Activated CD4-positive, alpha-beta T cell treated with anti-CD3 and anti-CD28 coated beads, Interleukin-2, amount 10 ng/mL, durations not matched to agents 24 days and 14 days (primary cell): Measurements from ENCODE around the gene DUOXA2. TPM values are rescaled to one million over a fixed set of nuclear protein-coding genes. Genes with fewer than 3 reads are reported as not detected.
"Not testable (repeated sequence)": the region's sequence is repeated elsewhere in the genome, so short reads cannot be mapped to it uniquely, and the experiment has no call there.

Source experiments
- DNase-seq: peaks from one replicate; pipeline ENCODE4 v3.0.0; 2022
- H3K27ac Mint-ChIP-seq: one replicate; pipeline ENCODE4 v1.8.0; 2022; ENCODE audit warnings: mild to moderate bottlenecking, mixed read lengths
- H3K27me3 Mint-ChIP-seq: one replicate; pipeline ENCODE4 v1.8.0; 2022; ENCODE audit warnings: mixed read lengths
- H3K36me3 Mint-ChIP-seq: one replicate; pipeline ENCODE4 v1.8.0; 2022; ENCODE audit warnings: low read depth, mild to moderate bottlenecking, mixed read lengths
- H3K4me1 Mint-ChIP-seq: one replicate; pipeline ENCODE4 v1.8.0; 2021; ENCODE audit warnings: mixed read lengths
- H3K4me3 Mint-ChIP-seq: one replicate; pipeline ENCODE4 v1.8.0; 2022; ENCODE audit warnings: mild to moderate bottlenecking, moderate library complexity, mixed read lengths
- H3K9me3 Mint-ChIP-seq: one replicate; pipeline ENCODE4 v1.8.0; 2021; ENCODE audit warnings: mixed read lengths
- intact Hi-C: fragments of 100-400 bp; cut with micrococcal nuclease; formaldehyde crosslinking; loops from one replicate; pipeline ENCODE4 v1.15.1; 2023
- total RNA-seq: library from RNA; stranded (reverse); gene quantifications from 2 replicates; pipeline ENCODE4 v1.2.3, GENCODE V29; 2022

DUOXA2 gene
- total RNA-seq, 1 donor from 2014 or later: not detected

DNA sequence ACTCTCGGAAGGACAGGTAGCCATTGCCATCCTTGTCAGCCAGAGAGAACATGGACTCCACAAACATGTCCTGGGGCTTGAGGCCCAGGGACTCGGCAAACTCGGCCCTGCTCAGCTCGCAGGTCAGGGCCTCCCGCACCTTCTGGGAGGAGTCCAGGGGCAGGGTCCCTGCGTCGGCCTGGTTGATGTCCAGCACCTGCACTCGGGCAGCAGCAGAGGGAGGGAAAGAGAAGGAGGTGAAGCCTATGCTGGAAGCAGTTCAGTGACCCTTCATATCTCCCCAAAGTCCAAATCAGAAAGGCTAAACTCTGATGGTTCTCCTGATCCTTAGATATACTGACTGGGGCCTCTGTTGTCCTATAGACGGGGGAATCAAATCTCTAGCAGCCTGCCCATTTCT is 10.0 kb upstream of the DUOXA2 start:
- H3K9me3 Mint-ChIP-seq, H3K4me3 Mint-ChIP-seq, H3K27me3 Mint-ChIP-seq: not testable (repeated sequence)

GRCh38 chr15:45105586-45105985 is 8.5 kb upstream of the DUOXA2 start:
- H3K27me3 Mint-ChIP-seq: peaks cover 20% of the 10 kb centered on the region
- no peaks in the 10 kb centered on the region for H3K9me3 Mint-ChIP-seq
- H3K36me3 Mint-ChIP-seq: no peaks in the 10 kb centered on the region
- intact Hi-C loops: no loop called here
- no peak overlapping the region for H3K27ac Mint-ChIP-seq
- no peak for DNase-seq
- no peaks in the 10 kb centered on the region for H3K4me1 Mint-ChIP-seq
- H3K4me3 Mint-ChIP-seq: no peak overlapping the region

More for the DNA sequence above, 10.0 kb upstream of the DUOXA2 start:
- H3K36me3 Mint-ChIP-seq, DNase-seq, intact Hi-C loops, H3K4me1 Mint-ChIP-seq, H3K27ac Mint-ChIP-seq: not testable (repeated sequence)

- H3K27me3 Mint-ChIP-seq: peaks cover 21% of the 10 kb centered on the region
- no peaks in the 10 kb centered on the region for H3K9me3 Mint-ChIP-seq
Observed at GRCh38 chr15:45106002-45106790, 7.9 kb upstream of the DUOXA2 start.

DNA sequence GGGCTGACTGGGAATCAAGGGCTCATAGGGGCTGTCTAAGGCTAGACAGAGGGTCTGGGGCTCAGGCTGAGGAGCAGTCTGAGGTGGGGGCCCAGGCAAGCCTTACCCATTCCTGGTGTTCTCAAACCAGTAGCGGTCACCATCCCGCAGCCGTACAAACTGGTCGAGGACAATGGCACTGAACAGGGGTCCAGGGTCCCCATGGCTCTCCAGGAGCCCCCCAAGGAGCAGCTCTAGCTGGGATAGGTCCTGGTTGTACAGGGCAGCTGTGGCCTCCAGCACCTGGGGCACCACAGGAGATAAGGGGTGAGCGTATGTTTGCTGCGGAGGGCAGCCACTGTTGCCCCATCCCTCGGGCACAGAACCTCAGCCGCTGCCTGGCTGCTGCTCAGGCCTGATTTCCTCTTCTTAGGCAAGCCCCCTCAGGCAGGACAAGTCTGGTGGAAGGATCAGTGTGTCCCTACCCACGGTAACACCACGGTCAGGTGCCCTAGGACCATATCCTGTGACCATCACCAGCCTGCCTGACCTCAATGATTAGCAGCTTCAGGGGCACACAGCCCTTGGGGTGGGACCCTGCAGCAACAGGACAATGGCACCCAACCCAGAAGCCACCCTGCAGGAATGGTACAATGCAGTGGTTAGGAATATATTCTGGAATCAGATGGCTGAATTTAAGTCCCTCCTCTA is 6.0 kb upstream of the DUOXA2 start:
- DNase-seq: no peak
- Mint-ChIP-seq H3K4me3 (no peak overlapping the region), H3K27ac (no peak overlapping the region), H3K9me3 (no peaks in the 10 kb centered on the region), H3K27me3 (peaks cover 34% of the 10 kb centered on the region), H3K36me3 (no peaks in the 10 kb centered on the region), H3K4me1 (peaks cover 5% of the 10 kb centered on the region)
- intact Hi-C loops: no loop called here

More at GRCh38 chr15:45106002-45106790, 7.9 kb upstream of the DUOXA2 start:
- intact Hi-C loops: no loop called here
- no peak overlapping the region for H3K4me3 Mint-ChIP-seq
- no peaks in the 10 kb centered on the region for H3K36me3 Mint-ChIP-seq
- H3K27ac Mint-ChIP-seq: no peak overlapping the region
- DNase-seq: no peak
- H3K4me1 Mint-ChIP-seq: no peaks in the 10 kb centered on the region

DNA sequence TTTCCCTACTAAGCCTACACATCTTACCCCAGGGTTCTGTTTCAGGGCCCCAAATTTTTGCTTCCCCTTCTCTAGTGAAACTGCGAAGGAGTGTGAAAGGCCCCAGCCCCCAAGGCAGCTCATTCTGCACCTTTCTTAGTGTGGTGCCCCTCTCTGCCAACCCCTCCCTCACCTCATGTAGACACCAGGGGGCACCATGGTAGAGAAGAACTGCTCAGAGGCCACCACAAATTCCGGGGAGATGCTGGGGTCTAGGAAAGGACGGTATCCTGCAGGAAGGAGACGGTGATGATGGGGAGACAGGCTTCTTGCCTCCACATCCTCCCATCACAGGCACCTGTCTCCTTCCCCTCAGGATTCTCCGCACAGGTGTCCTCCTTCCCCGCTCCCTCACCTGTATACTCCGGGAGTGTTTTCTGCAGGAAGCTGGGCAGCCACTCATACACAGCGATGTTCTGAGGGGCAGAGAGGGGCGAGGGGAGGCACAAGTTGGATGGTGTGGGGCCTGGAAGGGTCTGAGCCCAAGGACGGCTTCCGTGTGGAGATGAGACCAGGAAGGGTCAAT is 3.8 kb upstream of the DUOXA2 start:
- Mint-ChIP-seq H3K4me1 (peaks cover 9% of the 10 kb centered on the region), H3K27ac (no peak overlapping the region), H3K36me3 (no peaks in the 10 kb centered on the region), H3K9me3 (no peaks in the 10 kb centered on the region), H3K27me3 (peaks cover 56% of the 10 kb centered on the region), H3K4me3 (no peak overlapping the region)
- intact Hi-C loops: no loop called here
- DNase-seq: no peak

DNA sequence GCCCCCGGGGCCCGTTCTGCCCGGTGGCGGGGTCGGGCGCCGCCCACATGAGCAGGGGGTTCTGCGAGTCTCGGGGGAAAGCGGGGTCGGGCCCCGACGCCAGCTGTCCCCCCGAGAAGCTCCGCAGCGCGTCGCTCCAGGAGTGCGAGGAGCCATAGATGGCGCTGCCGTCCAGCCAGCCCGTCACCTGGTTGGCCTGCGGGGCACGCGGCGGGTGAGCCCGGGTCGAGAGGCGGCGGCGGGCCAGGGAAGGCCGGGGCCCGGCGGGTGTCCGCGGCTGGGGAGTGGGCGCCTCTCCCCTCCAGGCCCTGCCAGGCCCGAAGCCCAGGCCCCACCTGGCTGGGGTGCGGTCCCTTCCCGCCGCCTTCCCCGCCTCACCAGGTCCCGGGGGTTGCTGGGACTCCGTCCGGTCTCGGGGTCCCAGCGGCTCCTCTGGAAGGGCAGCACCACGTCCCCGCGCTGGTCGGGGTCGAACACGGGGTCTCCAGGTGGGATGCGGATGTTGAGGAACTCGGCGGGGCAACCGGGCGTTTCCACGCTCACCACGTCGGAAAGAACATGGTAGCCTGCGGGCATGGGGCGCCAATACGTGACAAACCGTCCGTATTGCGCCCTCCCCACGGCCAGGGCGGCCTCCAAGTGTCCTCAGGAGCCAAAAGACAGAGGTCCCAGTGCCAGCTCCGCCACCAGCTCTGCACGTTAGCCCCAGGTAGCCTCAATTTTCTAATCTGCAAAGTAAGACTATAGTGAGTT is 2.6 kb upstream of the DUOXA2 start:
- Mint-ChIP-seq H3K4me3 (peak overlapping the region; percentile 33), H3K9me3 (no peaks in the 10 kb centered on the region), H3K36me3 (no peaks in the 10 kb centered on the region), H3K27ac (no peak overlapping the region), H3K27me3 (peaks cover 69% of the 10 kb centered on the region), H3K4me1 (peaks cover 12% of the 10 kb centered on the region)
- no peak for DNase-seq
- intact Hi-C loops: no loop called here

GRCh38 chr15:45112143-45112590 is 2.0 kb upstream of the DUOXA2 start:
- intact Hi-C loops: no loop called here
- Mint-ChIP-seq H3K4me1 (peaks cover 12% of the 10 kb centered on the region), H3K9me3 (no peaks in the 10 kb centered on the region), H3K27me3 (peaks cover 71% of the 10 kb centered on the region), H3K36me3 (no peaks in the 10 kb centered on the region), H3K27ac (no peak overlapping the region), H3K4me3 (peak overlapping the region; percentile 33)
- no peak for DNase-seq

DNA sequence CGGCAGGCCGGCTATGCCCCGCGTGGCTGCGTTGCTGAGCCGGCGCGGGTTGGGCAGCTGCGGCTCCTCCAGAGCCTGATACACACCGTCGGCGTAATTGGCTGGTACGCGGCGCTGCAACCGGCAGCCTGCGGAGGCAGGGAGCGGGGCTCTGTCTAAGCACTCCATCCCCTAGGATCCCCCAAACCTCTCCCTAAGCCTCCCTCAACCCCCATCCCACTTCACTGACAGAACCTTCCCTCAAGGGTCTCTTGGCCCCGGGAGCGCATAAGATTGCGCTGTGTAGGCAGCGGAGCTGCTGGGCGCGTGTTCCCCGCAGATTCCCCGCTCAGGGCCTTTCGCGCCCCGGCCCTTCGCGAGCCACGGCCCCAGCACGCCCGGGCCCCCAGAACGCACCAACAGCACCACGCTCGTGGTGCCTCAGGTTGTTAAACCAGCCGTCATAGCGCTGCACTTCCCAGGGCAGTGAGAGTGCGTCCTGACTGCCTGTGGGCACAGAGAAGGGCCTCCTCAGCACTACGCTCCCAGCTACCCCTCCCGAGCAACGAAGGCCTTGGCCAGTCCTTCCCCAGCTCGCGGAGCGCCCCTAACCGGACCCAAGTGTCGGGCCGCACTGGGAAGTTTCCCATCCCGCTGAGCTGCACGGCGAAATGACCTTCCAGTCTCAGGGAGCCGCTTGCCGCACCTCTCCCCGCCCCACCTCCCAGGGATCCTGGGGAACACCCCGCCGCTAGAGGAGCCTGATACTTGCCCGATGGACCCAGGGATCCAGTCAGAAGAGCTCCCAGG is 1.3 kb upstream of the DUOXA2 start:
- Mint-ChIP-seq H3K27me3 (peaks cover 77% of the 10 kb centered on the region), H3K4me3 (peak overlapping the region; percentile 33), H3K9me3 (no peaks in the 10 kb centered on the region), H3K27ac (no peak overlapping the region), H3K4me1 (peaks cover 18% of the 10 kb centered on the region), H3K36me3 (no peaks in the 10 kb centered on the region)
- intact Hi-C loops: no loop called here
- peak; percentile 62 for DNase-seq

GRCh38 chr15:45113380-45113990 is 641 bp upstream of the DUOXA2 start:
- H3K27ac Mint-ChIP-seq: no peak overlapping the region
- peaks cover 84% of the 10 kb centered on the region for H3K27me3 Mint-ChIP-seq
- intact Hi-C loops: no loop called here
- peaks cover 24% of the 10 kb centered on the region for H3K4me1 Mint-ChIP-seq
- no peak overlapping the region for H3K4me3 Mint-ChIP-seq
- H3K9me3 Mint-ChIP-seq: no peaks in the 10 kb centered on the region
- H3K36me3 Mint-ChIP-seq: no peaks in the 10 kb centered on the region
- DNase-seq: no peak

DNA sequence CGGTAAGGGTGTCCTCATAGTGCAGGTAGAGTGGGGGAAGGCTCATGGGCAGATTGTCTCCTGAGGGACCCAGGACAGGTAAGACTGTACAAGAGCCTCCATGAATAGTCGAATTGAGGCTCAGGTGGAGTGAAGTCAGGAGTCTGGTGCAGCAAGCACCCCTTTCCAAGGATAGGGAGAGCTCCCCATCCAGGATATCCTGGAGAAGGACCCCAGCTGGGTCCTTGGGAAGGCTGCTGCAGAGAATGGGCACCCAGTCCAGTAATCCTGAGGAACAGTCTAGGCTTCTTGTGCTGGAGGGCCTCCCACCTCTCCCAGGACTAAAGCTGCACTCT is 592 bp downstream of the DUOXA2 start:
- Mint-ChIP-seq H3K9me3 (no peaks in the 10 kb centered on the region), H3K4me1 (peaks cover 24% of the 10 kb centered on the region), H3K36me3 (no peaks in the 10 kb centered on the region), H3K27me3 (peaks cover 77% of the 10 kb centered on the region), H3K4me3 (no peak overlapping the region), H3K27ac (no peak overlapping the region)
- intact Hi-C loops: loop anchor here (5.0 kb wide), 1 partner anchor 262 kb away; no protein-coding TSS in a partner anchor
- no peak for DNase-seq

DNA sequence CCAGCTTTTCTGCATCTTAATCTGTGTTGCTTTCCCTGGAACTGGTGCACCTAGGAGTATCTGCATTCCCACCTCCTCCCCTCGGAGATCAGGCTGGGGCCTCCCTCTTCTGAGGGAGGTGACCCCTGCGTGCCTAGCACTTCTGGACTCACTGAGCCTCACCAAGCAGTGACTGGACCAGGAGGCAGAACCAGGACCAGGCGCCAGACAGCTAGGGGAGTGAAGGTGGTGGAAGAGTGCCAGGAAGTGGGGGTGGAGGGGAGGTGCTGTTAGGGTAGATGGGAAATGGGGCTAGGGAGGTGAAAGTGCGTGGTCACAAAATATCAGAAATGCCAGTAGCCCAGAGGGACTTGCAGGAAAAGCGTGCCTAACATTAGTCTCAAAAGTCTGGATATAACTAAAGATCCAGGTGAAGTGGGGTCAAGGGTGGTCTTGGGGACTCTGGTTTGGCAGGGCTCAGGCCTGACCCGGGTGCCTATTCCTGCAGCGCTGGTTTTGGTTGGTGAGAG is 1.2 kb downstream of the DUOXA2 start:
- Mint-ChIP-seq H3K9me3 (no peaks in the 10 kb centered on the region), H3K27ac (peak overlapping the region; percentile 45), H3K27me3 (peaks cover 71% of the 10 kb centered on the region), H3K36me3 (no peaks in the 10 kb centered on the region), H3K4me1 (peaks cover 24% of the 10 kb centered on the region), H3K4me3 (no peak overlapping the region)
- intact Hi-C loops: loop anchor here (5.0 kb wide), 1 partner anchor 263 kb away; no protein-coding TSS in a partner anchor
- DNase-seq: no peak

GRCh38 chr15:45116006-45116481 is 1.9 kb downstream of the DUOXA2 start:
- intact Hi-C loops: loop anchor here (5.0 kb wide), 1 partner anchor 264 kb away; no protein-coding TSS in a partner anchor
- Mint-ChIP-seq H3K9me3 (no peaks in the 10 kb centered on the region), H3K4me3 (no peak overlapping the region), H3K36me3 (no peaks in the 10 kb centered on the region), H3K27me3 (peaks cover 68% of the 10 kb centered on the region), H3K4me1 (peaks cover 24% of the 10 kb centered on the region), H3K27ac (no peak overlapping the region)
- no peak for DNase-seq
